ENCODE measurements around the gene ZNF362. TPM values are rescaled to one million over a fixed set of nuclear protein-coding genes. Genes with fewer than 3 reads are reported as not detected.

ZNF362 gene, protein sequence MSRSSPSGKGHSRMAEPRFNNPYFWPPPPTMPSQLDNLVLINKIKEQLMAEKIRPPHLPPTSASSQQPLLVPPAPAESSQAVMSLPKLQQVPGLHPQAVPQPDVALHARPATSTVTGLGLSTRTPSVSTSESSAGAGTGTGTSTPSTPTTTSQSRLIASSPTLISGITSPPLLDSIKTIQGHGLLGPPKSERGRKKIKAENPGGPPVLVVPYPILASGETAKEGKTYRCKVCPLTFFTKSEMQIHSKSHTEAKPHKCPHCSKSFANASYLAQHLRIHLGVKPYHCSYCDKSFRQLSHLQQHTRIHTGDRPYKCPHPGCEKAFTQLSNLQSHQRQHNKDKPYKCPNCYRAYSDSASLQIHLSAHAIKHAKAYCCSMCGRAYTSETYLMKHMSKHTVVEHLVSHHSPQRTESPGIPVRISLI
- total RNA-seq (10 to 100 TPM; 15.2 to 20.9 (median 17.8) TPM), polyA plus RNA-seq (1 to 10 TPM; 6.5 to 8.7 (median 8.0) TPM)
- long read RNA-seq, donor 1, partial matches to known transcripts, result 7 of 12 reads
- long read RNA-seq, donor 1, other reads (novel, unspliced or antisense), result 5 of 12 reads
- long read RNA-seq, donor 2, partial matches to known transcripts, result 1 of 4 reads
- long read RNA-seq, donor 2, other reads (novel, unspliced or antisense), result 3 of 4 reads

DNA sequence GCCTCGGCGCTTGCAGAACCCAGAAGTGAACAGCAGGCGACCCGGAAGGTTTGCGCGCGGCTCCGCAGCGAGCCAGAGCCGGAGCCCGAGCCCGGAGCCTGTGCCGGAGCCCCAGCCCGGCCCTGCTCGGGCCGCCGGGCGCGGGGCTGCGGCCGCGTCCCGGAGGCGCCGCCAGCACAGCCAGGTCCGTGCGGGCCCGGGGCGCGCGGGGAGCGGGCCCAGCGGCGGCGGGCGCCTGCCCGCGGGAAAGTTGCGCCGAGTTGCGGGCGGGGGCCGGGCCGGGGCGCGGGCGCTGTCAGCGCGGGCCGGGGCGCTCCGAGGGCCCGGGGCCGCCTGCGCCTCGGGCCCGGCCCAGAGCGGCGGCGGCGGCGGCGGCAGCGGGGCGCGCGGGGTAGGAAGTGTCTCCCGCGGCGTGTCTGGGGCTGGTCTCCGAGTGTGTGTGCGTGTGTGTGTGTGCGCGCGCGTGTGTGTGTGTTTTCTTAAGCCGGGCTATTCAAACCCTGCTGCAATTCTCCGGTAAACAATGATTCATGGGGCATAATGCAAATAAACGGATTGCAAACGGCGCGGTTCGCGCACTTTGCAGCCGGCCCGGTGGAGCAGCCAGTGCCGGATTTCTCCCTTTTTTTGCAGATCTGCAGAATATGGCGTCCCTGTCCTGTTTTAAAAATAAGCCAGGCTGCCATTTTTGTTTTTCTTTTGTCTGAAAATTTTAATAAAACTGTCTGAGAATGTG, at the start of gene ZNF362:
ZNF362 (plus strand) TSS at position 22 of the 736 bp plus-strand sequence. CDS start 14,083 bp downstream, outside the sequence.
- no peaks in the 10 kb centered on the region for H3K9me3 ChIP-seq
- ATAC-seq (peak; percentile 47 to 59 (median 54)), DNase-seq (peak; percentile 77 to 83)
- WGBS, 3 donors, result 0% methylated on average over 18 to 88 of the region's 88 CpGs
- peak within 1 kb of the TSS; percentile 81 for H3K4me3 ChIP-seq
- H3K4me1 ChIP-seq, result peaks cover 40% of the 10 kb centered on the region
- TF ChIP-seq CTCF (IDR thresholded peaks at IDR 0.05), result peak; percentile 14
- intact Hi-C loops (cut with DNase I), result loop anchor here in 1 of 2 donors (5.0 kb wide), 1 partner anchor 74 kb away; the partner anchor contains the start of gene TRIM62
- no peaks in the 10 kb centered on the region for H3K27me3 ChIP-seq (ENCODE audit: insufficient read depth in 3 of 3, low read length in 2 of 3)
- peak within 1 kb of the TSS; percentile 90 for H3K27ac ChIP-seq
- H3K36me3 ChIP-seq (ENCODE audit: insufficient read depth in 1 of 2, low read depth in 1 of 2), result no peaks in the 10 kb centered on the region

DNA sequence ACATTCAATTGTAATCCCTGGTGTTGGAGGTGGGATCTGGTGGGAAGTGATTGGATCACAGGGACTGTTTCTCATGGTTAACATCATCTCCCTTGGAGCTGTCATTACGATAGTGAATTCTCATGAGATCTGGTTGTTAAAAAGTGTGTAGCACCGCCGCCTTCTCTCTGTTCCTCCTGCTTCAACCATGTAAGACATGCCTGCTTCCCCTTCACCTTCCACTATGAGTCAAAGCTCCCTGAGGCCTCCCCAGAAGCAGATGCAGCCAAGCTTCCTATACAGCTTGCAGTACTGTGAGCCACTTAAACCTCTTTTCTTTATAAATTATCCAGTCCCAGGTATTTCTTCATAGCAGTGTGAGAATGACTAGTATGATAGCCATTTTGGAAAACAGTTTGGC, 44.3 kb upstream of the ZNF362 start:
- Histone ChIP-seq H3K27ac (no peak overlapping the region), H3K9me3 (no peaks in the 10 kb centered on the region), H3K4me1 (no peaks in the 10 kb centered on the region), H3K36me3 (ENCODE audit: insufficient read depth in 1 of 2, low read depth in 1 of 2) (no peaks in the 10 kb centered on the region), H3K4me3 (no peak overlapping the region), H3K27me3 (ENCODE audit: insufficient read depth in 3 of 3, low read length in 2 of 3) (no peaks in the 10 kb centered on the region)
- TF ChIP-seq CTCF (IDR thresholded peaks at IDR 0.05), result no peak
- 95 to 99% (median 98%) methylated on average over 3 of the region's 3 CpGs for WGBS, 3 donors
- ATAC-seq, result no peak
- intact Hi-C loops (cut with DNase I), result loop anchor here (10.0 kb wide), 2 partner anchors 253 to 403 kb away; no protein-coding TSS in a partner anchor
- no peak for DNase-seq

DNA sequence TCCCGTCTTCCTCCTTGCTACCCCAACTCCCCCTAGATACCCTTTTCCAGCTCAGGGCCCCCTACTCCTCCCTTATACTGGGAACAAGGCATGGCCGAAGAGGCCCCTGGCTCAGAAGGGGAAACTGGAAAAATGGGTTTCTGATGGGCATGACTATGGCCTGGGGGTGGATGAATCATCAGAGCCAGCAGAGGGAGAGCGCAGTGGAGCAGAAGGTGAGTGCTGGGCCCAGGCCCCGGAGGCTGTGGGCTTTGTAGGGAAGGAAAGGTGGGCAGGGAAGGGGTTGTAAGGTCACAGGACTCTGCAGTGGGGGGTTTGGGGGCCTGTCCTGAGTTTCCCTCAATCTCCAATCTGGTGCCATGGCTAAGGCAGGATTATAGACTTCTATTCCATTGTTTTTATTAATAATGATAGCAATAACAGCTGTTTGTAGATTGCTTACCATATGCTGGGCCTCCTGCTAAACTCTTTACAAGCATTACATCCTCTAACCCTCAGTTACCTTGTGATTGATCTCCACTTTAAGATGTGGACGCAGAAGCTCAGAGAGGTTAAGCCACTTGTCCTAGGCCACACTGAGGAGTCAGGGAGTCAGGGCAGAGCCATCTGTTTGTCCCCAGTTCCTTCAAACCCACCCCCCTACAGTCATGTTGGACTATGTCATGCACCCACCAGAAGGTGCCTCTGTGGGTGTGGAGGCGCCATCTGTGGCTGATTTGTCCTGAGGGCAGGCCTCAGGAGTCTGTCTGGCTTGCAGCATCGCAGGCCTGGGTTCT, 36.2 kb upstream of the ZNF362 start:
- Histone ChIP-seq H3K4me3 (no peak overlapping the region), H3K36me3 (ENCODE audit: insufficient read depth in 1 of 2, low read depth in 1 of 2) (no peaks in the 10 kb centered on the region), H3K27ac (no peak overlapping the region), H3K4me1 (no peaks in the 10 kb centered on the region), H3K27me3 (ENCODE audit: insufficient read depth in 3 of 3, low read length in 2 of 3) (no peaks in the 10 kb centered on the region), H3K9me3 (peaks cover 10% of the 10 kb centered on the region)
- intact Hi-C loops (cut with DNase I), result loop anchor here (2.0 to 10.0 kb wide), 6 partner anchors 75 to 395 kb away; no protein-coding TSS in a partner anchor
- no peak for TF ChIP-seq CTCF (IDR thresholded peaks at IDR 0.05)
- ATAC-seq (no peak), DNase-seq (no peak)
- WGBS, 3 donors, result 82 to 86% (median 85%) methylated on average over 7 of the region's 7 CpGs

GRCh38 chr1:33220676-33221384, 35.5 kb upstream of the ZNF362 start:
- Histone ChIP-seq H3K27ac (no peak overlapping the region), H3K4me3 (no peak overlapping the region), H3K36me3 (ENCODE audit: insufficient read depth in 1 of 2, low read depth in 1 of 2) (no peaks in the 10 kb centered on the region), H3K9me3 (peaks cover 11% of the 10 kb centered on the region), H3K27me3 (ENCODE audit: insufficient read depth in 3 of 3, low read length in 2 of 3) (no peaks in the 10 kb centered on the region), H3K4me1 (no peaks in the 10 kb centered on the region)
- ATAC-seq (no peak), DNase-seq (no peak)
- WGBS, 3 donors, result 63 to 67% (median 65%) methylated on average over 12 of the region's 12 CpGs
- no peak for TF ChIP-seq CTCF (IDR thresholded peaks at IDR 0.05)
- intact Hi-C loops (cut with DNase I), result loop anchor here in 1 of 2 donors (5.0 kb wide), 1 partner anchor 146 kb away; no protein-coding TSS in a partner anchor

Measured in psoas muscle (tissue), 8 donors.